Measurements from ENCODE around the gene SLC30A5.
"Not testable (repeated sequence)": the region's sequence is repeated elsewhere in the genome, so short reads cannot be mapped to it uniquely, and the experiment has no call there.

The SLC30A5 gene

GRCh38 chr5:69105996-69106906 is 12.4 kb downstream of the SLC30A5 start:
- no peak for DNase-seq

- DNase-seq = not testable (repeated sequence)
These were observed 14.6 kb downstream of the SLC30A5 start for GRCh38 chr5:69108367-69108766.

DNA sequence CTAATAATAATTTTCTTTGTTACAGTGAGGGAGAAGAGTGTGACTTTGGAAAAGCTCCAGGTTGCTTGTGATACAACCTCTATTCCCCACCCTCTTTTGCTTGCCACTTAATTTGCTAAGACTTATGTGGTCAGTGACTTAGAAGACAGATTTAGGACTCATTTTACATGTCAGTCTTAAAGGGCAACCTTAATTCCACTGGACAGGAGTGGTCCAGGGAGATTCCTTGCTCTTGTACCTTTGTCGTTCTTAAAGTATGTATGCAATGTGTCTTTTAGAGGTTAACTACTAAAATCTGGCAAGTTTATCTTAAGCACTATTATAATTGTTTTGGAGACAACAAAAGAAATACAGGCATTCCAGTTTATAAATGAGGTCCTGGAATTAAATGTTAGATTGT is 20.0 kb downstream of the SLC30A5 start:
- DNase-seq = no peak

GRCh38 chr5:69115526-69115925 is 21.7 kb downstream of the SLC30A5 start:
- no peak for DNase-seq

GRCh38 chr5:69129413-69129812 is 35.6 kb downstream of the SLC30A5 start:
- DNase-seq = no peak

GRCh38 chr5:69130241-69130640 is 36.4 kb downstream of the SLC30A5 start:
- DNase-seq = no peak

DNA sequence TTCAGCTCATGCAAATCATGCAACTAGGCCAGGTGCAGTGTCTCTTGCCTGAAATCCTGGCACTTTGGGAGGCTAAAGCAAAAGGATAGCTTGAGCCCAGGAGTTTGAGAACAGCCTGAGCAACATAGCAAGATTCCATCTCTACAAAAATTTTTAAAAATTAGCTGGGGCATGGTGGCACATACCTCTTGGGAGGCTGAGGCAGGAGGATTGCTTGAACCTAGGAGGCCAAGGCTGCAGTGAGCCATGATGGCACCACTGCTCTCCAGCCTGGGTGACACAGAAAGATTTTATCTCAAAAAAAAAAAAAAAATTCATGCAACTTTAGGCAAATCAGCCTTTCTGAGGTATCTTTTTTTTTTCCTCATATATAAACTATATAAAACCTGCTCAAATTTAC is 37.5 kb downstream of the SLC30A5 start:
- no peak for DNase-seq

- DNase-seq = no peak
These were observed 40.3 kb downstream of the SLC30A5 start for GRCh38 chr5:69134126-69134525.

GRCh38 chr5:69136293-69136692 is 42.5 kb downstream of the SLC30A5 start:
- no peak for DNase-seq

GRCh38 chr5:69137208-69137607 is 43.4 kb downstream of the SLC30A5 start:
- not testable (repeated sequence) for DNase-seq

DNA sequence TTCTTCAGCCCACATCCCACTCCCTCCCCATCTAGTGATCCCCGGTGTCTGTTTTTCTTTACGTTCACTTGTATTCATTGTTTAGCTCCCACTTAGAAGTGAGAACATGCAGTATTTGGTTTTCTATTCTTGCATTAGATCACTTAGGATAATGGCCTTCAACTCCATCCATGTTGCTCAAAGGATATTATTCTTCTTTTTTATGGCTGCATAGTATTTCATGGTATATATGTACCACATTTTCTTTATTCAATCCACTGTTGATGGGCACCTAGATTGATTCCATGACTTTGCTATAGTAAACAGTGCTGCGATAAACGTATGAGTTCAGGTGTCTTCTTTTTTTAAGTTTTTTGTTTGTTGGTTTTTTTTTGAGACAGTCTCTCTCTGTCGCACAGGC is 44.0 kb downstream of the SLC30A5 start:
- no peak for DNase-seq

- DNase-seq = no peak
These were observed 45.0 kb downstream of the SLC30A5 start for GRCh38 chr5:69138766-69139165.

DNA sequence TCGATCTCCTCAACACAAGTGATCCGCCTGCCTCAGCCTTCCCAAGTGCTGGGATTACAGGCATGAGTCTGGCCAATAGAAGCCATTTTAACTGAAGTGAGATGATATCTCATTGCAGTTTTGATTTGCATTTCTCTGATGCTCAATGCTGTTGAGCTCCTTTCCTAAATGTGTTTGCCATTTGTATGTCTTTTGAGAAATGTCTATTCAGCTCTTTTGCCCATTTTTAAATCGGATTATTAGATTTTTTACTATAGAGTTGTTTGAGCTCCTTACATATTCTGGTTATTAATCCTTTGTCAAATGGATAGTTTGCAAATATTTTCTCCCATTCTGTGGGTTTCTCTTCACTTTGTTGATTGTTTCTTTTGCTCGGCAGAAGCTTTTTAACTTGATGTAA is 46.4 kb downstream of the SLC30A5 start:
- not testable (repeated sequence) for DNase-seq

- DNase-seq = no peak
These were observed 47.0 kb downstream of the SLC30A5 start for GRCh38 chr5:69140827-69141226.

- DNase-seq = not testable (repeated sequence)
These were observed 54.8 kb downstream of the SLC30A5 start for GRCh38 chr5:69148576-69148975.

DNA sequence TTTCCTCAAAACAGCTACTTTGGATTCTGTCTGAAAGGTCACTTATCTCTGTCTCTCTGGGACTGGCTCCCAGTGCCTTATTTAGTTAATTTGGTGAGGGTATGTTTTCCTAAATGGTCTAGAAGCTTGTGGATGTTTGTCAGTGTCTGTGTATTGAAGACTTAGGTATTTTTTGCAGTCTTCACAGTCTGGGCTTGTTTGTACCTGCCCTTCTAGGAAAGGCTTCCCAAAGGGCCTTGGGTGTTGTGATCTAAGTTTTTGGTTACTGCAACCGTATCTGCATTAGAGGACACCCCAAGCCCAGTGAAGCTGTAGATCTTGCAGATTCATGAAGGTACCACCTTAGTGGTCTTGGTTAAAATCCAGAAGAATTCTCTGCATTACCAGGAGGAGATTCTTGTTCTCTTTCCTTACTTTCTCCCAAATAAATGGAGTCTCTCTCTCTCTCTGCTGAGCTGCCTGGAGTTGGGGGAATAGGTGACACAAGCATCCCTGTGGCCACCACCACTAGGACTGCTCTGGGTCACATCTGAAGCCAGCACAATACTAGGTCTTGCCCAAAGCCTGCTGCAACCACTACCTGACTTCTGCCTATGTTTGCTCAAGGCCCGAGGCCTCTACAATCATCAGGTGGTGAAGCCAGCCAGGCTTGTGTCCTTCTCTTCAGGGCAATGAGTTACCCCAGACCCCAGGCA is 55.3 kb downstream of the SLC30A5 start:
- no peak for DNase-seq

GRCh38 chr5:69149676-69150010 is 55.8 kb downstream of the SLC30A5 start:
- no peak for DNase-seq

DNA sequence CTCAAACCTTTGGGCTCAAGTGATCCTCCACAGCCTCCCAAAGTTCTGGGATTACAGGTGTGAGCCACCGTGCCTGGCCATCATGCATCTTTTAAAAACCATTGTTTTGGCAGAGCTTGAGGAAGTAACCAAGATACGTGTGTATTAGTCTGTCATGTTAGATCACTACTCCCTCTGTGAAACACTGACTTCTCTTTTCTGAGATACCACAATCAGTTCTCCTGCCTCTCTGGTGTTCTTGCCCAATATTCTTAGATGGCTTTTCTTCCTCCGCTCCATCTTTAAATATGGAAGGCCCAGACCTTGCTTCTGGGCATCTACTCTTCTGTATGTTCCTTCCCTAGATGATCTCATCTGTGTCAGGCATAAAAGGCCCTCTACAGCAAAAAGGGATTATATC is 58.9 kb downstream of the SLC30A5 start:
- DNase-seq = no peak

DNA sequence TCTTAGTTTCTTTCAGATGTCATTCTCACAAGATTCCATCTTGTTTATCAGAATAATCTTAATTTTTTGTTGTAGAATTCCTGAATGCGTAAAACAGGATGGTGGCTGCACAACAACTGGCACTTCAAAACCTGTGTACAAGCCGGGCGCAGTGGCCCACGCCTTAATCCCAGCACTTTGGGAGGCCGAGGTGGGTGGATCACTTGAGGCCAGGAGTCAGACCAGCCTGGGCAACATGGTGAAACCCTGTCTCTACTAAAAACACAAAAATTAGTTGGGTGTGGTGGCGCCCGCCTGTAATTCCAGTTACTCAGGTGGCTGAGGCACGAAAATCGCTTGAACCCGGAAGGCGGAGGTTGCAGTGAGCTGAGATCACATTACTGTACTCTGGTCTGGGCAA is 62.6 kb downstream of the SLC30A5 start:
- DNase-seq = no peak

DNA sequence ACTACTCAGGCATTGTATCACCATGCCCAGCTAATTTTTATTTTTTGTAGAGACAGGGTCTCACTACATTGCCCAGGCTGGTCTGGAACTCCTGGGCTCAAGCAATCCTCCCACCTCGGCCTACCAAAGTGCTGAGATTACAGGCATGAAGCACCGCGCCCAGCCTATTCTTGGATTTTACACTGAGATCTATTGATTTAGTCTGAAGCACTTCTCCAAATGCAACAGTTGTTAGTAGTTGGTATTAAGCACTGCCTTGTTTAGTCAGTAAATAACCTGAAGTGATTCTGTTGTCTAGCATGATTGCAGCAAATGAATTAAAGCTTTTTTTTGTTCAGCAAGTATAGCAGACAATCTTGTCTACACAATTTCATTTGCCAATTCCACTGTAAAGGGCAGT is 64.2 kb downstream of the SLC30A5 start:
- DNase-seq = no peak

DNA sequence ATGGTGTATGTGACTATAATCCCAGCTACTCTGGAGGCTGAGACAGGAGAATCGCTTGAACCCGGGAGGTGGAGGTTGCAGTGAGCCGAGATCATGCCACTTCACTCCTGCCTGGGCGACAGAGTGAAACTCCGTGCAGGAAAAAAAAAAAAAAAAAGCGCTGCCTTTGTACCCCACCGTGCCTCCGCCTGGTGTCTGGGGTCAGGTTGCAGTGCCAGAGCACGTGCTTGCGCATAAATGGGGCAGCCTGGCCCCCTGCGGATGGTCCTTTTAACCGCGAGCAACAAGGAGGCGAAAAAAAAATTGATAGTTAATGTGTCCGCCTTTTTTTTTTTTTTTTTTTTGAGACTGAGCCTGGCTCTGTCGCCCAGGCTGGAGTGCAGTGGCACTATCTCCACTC is 66.8 kb downstream of the SLC30A5 start:
- no peak for DNase-seq

DNA sequence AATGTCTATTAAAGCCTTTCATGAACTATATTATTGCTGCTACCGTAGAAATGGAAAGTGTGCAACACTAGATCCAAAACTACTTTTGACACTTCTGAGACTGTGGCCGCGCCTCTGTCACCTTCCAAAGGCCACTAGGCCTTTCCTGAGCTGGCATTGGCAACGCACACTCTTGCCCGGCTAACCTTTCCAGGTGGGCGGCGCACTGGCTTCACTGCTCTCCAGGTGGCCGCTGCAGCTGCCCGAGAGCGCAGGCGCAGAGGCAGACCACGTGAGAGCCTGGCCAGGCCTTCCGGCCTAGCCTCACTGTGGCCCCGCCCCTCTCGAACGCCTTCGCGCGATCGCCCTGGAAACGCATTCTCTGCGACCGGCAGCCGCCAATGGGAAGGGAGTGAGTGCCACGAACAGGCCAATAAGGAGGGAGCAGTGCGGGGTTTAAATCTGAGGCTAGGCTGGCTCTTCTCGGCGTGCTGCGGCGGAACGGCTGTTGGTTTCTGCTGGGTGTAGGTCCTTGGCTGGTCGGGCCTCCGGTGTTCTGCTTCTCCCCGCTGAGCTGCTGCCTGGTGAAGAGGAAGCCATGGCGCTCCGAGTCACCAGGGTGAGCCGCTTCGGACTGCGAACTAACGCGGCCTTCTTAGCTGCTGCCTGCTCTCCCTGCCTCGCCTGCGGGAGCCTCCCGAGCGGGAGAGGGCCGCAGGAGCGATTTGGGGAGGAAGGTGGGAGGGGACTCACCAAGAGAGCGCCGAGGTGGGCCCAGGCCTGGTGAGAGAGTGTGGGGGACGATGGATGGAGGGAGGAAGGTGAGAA is 73.1 kb downstream of the SLC30A5 start, which contains the start of gene CCNB1:
CCNB1 (plus strand) TSS at position 465 of the 807 bp plus-strand sequence; CDS start at position 578, 113 bp downstream.
- peak; percentile 89 to 95 for DNase-seq

DNA sequence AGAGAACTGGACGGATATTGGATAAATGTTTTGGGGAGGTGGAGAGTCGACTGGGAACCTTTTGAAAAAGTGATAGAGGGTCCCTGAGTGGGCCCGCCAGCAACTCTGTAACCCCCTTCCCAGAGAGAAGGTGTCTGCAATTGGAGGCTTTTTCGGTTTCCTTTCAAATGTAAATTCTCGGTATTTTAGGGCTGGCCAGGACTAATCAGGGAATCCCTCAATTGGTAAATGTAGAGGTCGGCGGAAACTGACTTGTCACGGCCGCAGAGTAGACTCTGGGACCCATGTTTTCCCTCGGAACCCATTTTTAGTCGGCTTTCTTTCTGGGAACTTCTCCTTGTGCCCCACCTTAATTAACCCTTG is 73.7 kb downstream of the SLC30A5 start:
- no peak for DNase-seq
